HEK293 (cell line): ENCODE results near the gene CA11.

ENCODE experiments used
- CTCF ChIA-PET: fragments of 350-600 bp; formaldehyde crosslinking; extraction: SDS; loops from one replicate; lab custom pipeline; 2021; ENCODE audit warnings: antibody characterized with exemption; lab: Yijun Ruan, JAX
- POLR2A ChIA-PET: fragments of 300-600 bp; formaldehyde crosslinking; extraction: SDS; loops from one replicate; lab custom pipeline; 2020; ENCODE audit warnings: antibody characterized with exemption, inconsistent platforms; lab: Yijun Ruan, JAX
- H3K27ac ChIP-seq: fragments of 200-500 bp; sonication (Bioruptor generic); 2 replicates; pipeline ENCODE4 v1.5.1; 2014; ENCODE audit warnings: low read depth, low read length, control low read depth, inconsistent platforms; ENCODE audit errors: extremely low read depth
- H3K36me3 ChIP-seq, 2 experiments: fragments of 200-500 bp in 1 of 2; sonication (Bioruptor generic) in 1 of 2; 1 replicate in 1 of 2; 2 replicates in 1 of 2; pipeline ENCODE4 v1.5.1; 2014 to 2017; ENCODE audit warnings: inconsistent platforms in 2 of 2, low read length in 2 of 2; ENCODE audit not compliant: control insufficient read depth in 2 of 2, insufficient read depth in 1 of 2
- H3K4me1 ChIP-seq: fragments of 200-500 bp; sonication (Bioruptor generic); 2 replicates; pipeline ENCODE4 v1.5.1; 2014; ENCODE audit warnings: mild to moderate bottlenecking, low read length, inconsistent platforms; ENCODE audit not compliant: control insufficient read depth, insufficient read depth
- H3K4me3 ChIP-seq: 2 replicates; pipeline ENCODE4 v1.5.1; 2011; ENCODE audit warnings: low read depth, mild to moderate bottlenecking, control low read depth, low read length, moderate library complexity
- H3K9me3 ChIP-seq: fragments of 200-500 bp; sonication (Bioruptor generic); 2 replicates; pipeline ENCODE4 v1.5.1; 2014; ENCODE audit warnings: low read depth, low read length, inconsistent platforms; ENCODE audit not compliant: control insufficient read depth, insufficient read depth
- KLF10 ChIP-seq: fragments of 450-650 bp; IDR thresholded peaks from 2 replicates; pipeline ENCODE4 v1.5.1; 2018; ENCODE audit warnings: missing biosample characterization, mild to moderate bottlenecking, missing genetic modification characterization
- KLF7 ChIP-seq: fragments of 450-650 bp; formaldehyde crosslinking; IDR thresholded peaks from 2 replicates; pipeline ENCODE4 v1.5.1; 2016; ENCODE audit warnings: missing biosample characterization, missing genetic modification characterization, borderline replicate concordance
- KLF8 ChIP-seq: fragments of 450-650 bp; formaldehyde crosslinking; IDR thresholded peaks from 2 replicates; pipeline ENCODE4 v1.5.1; 2016; ENCODE audit warnings: missing biosample characterization, missing genetic modification characterization
- KLF9 ChIP-seq: fragments of 450-650 bp; formaldehyde crosslinking; IDR thresholded peaks from 2 replicates; pipeline ENCODE4 v1.5.1; 2016; ENCODE audit warnings: missing biosample characterization, missing genetic modification characterization, low read depth
- SCRT1 ChIP-seq: fragments of 450-650 bp; formaldehyde crosslinking; IDR thresholded peaks from 2 replicates; pipeline ENCODE4 v1.5.1; 2016; ENCODE audit warnings: missing biosample characterization, missing genetic modification characterization, borderline replicate concordance
- YY2 ChIP-seq: fragments of 450-650 bp; formaldehyde crosslinking; IDR thresholded peaks from 2 replicates; pipeline ENCODE4 v1.5.1; 2016; ENCODE audit warnings: missing biosample characterization, missing genetic modification characterization
- ZBTB20 ChIP-seq: fragments of 450-650 bp; formaldehyde crosslinking; IDR thresholded peaks from 2 replicates; pipeline ENCODE4 v1.5.1; 2016; ENCODE audit warnings: missing biosample characterization, missing genetic modification characterization
- ZBTB48 ChIP-seq: fragments of 450-650 bp; formaldehyde crosslinking; IDR thresholded peaks from 2 replicates; pipeline ENCODE4 v1.5.1; 2016; ENCODE audit warnings: missing biosample characterization, missing genetic modification characterization
- ZFP37 ChIP-seq: fragments of 450-650 bp; formaldehyde crosslinking; IDR thresholded peaks from 2 replicates; pipeline ENCODE4 v1.5.1; 2016; ENCODE audit warnings: missing biosample characterization, missing genetic modification characterization
- ZFP41 ChIP-seq: fragments of 450-650 bp; formaldehyde crosslinking; IDR thresholded peaks from 2 replicates; pipeline ENCODE4 v1.5.1; 2016; ENCODE audit warnings: missing biosample characterization, missing genetic modification characterization, borderline replicate concordance
- ZNF121 ChIP-seq: fragments of 450-650 bp; formaldehyde crosslinking; IDR thresholded peaks from 2 replicates; pipeline ENCODE4 v1.5.1; 2016; ENCODE audit warnings: missing biosample characterization, missing genetic modification characterization
- ZNF157 ChIP-seq: fragments of 450-650 bp; formaldehyde crosslinking; IDR thresholded peaks from 2 replicates; pipeline ENCODE4 v1.5.1; 2016; ENCODE audit warnings: missing biosample characterization, missing genetic modification characterization
- ZNF175 ChIP-seq: fragments of 450-650 bp; formaldehyde crosslinking; IDR thresholded peaks from 2 replicates; pipeline ENCODE4 v1.5.1; 2016; ENCODE audit warnings: missing biosample characterization, missing genetic modification characterization
- ZNF184 ChIP-seq: fragments of 450-650 bp; IDR thresholded peaks from 2 replicates; pipeline ENCODE4 v1.5.1; 2018; ENCODE audit warnings: missing biosample characterization, mild to moderate bottlenecking, missing genetic modification characterization
- ZNF2 ChIP-seq: fragments of 450-650 bp; formaldehyde crosslinking; IDR thresholded peaks from 2 replicates; pipeline ENCODE4 v1.5.1; 2016; ENCODE audit warnings: missing biosample characterization, missing genetic modification characterization
- ZNF239 ChIP-seq: fragments of 450-650 bp; formaldehyde crosslinking; IDR thresholded peaks from 2 replicates; pipeline ENCODE4 v1.5.1; 2016; ENCODE audit warnings: missing biosample characterization, missing genetic modification characterization
- ZNF266 ChIP-seq: fragments of 450-650 bp; formaldehyde crosslinking; IDR thresholded peaks from 2 replicates; pipeline ENCODE4 v1.5.1; 2016; ENCODE audit warnings: missing biosample characterization, missing genetic modification characterization, low read depth
- ZNF341 ChIP-seq: fragments of 450-650 bp; formaldehyde crosslinking; IDR thresholded peaks from 2 replicates; pipeline ENCODE4; 2016; ENCODE audit warnings: low read depth, missing biosample characterization, missing genetic modification characterization
- ZNF37A ChIP-seq: fragments of 450-650 bp; IDR thresholded peaks from 2 replicates; pipeline ENCODE4 v1.5.1; 2018; ENCODE audit warnings: missing biosample characterization, missing genetic modification characterization
- ZNF423 ChIP-seq: fragments of 450-650 bp; formaldehyde crosslinking; IDR thresholded peaks from 2 replicates; pipeline ENCODE4 v1.5.1; 2016; ENCODE audit warnings: missing biosample characterization, missing genetic modification characterization
- ZNF555 ChIP-seq: fragments of 450-650 bp; formaldehyde crosslinking; conservative IDR thresholded peaks from 2 replicates; pipeline ENCODE4 v1.5.1; 2017; ENCODE audit warnings: missing biosample characterization, mild to moderate bottlenecking, missing genetic modification characterization, inconsistent platforms
- ZNF571 ChIP-seq: fragments of 450-650 bp; formaldehyde crosslinking; IDR thresholded peaks from 2 replicates; pipeline ENCODE4 v1.5.0; 2017; ENCODE audit warnings: missing biosample characterization, missing genetic modification characterization
- ZNF610 ChIP-seq: fragments of 450-650 bp; formaldehyde crosslinking; IDR thresholded peaks from 2 replicates; pipeline ENCODE4 v1.5.1; 2016; ENCODE audit warnings: missing biosample characterization, missing genetic modification characterization, borderline replicate concordance
- ZNF677 ChIP-seq: fragments of 450-650 bp; IDR thresholded peaks from 2 replicates; pipeline ENCODE4 v1.5.0; 2018; ENCODE audit warnings: missing biosample characterization, mild to moderate bottlenecking, missing genetic modification characterization, moderate library complexity
- ZNF785 ChIP-seq: fragments of 450-650 bp; formaldehyde crosslinking; IDR thresholded peaks from 2 replicates; pipeline ENCODE4 v1.5.1; 2016; ENCODE audit warnings: missing biosample characterization, missing genetic modification characterization
- ZSCAN16 ChIP-seq: fragments of 450-650 bp; formaldehyde crosslinking; IDR thresholded peaks from 2 replicates; pipeline ENCODE4 v1.5.1; 2016; ENCODE audit warnings: missing biosample characterization, missing genetic modification characterization
- TF ChIP-seq, protein P1 (sequence below): fragments of 450-650 bp; formaldehyde crosslinking; IDR thresholded peaks from 2 replicates; pipeline ENCODE4 v1.5.1; 2016; ENCODE audit warnings: missing biosample characterization, missing genetic modification characterization, borderline replicate concordance
- TF ChIP-seq, protein P2 (sequence below): fragments of 450-650 bp; formaldehyde crosslinking; IDR thresholded peaks from 2 replicates; pipeline ENCODE4 v1.5.1; 2016; ENCODE audit warnings: missing biosample characterization, missing genetic modification characterization
- TF ChIP-seq, protein P3 (sequence below): fragments of 450-650 bp; formaldehyde crosslinking; IDR thresholded peaks from 2 replicates; pipeline ENCODE4 v1.5.1; 2016; ENCODE audit warnings: missing biosample characterization, missing genetic modification characterization
- TF ChIP-seq, protein P4 (sequence below): fragments of 450-650 bp; formaldehyde crosslinking; IDR thresholded peaks from 2 replicates; pipeline ENCODE4 v1.5.1; 2017; ENCODE audit warnings: missing biosample characterization, missing genetic modification characterization

The CA11 gene

DNA sequence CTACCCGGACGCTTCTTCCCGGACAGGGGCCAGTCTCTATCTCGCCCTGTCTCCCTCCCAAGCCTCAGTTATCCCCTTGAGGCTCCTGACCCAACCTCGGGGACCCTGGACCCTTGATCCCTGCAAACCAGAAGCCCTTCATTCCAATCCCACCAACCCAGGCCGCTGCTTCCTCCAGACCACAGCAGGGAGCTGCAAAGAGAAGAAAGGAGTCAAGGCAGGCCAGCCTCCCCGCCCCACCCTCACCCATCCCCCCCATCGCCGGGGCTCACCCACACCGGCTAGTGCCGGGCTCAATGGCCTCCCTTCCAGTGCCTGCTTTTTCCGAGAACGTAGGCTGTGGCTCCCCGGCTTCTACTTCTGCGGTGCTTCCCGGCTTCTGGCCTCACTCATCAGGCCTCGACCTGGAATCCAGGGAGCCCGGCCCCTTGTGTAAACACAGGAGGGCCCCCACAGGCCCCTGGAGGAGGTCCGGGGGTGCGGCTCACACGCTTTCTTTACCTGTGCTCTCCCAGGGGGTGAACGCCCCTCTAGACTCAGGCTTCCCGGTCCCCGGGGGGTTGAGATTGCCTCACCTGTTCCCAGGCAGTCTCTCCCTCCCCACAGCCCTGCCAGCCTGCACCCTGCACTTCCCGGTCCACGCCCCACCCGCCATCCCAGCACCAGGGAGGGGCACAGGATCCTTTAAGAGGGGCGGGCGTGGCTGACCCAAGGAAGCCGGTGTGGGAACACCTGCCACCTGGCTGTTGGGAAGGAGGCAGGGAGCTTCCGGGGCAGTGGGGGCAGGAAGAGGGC lies 31.4 kb downstream of the CA11 start, which contains the start of gene FAM83E:
Gene FAM83E (minus strand): TSS at position 641 of the 795 bp plus-strand sequence. CDS start 1,704 bp downstream, outside the sequence.
- peaks cover 14 to 40% of the 10 kb centered on the region in 2 experiments for H3K36me3 ChIP-seq
- CTCF ChIA-PET: interaction anchor here (0.5 to 0.9 kb wide), 3 partner anchors 20 to 944 kb away, joined by 3 read pairs; no protein-coding TSS in a partner anchor
- peaks cover 27% of the 10 kb centered on the region for H3K4me1 ChIP-seq
- H3K27ac ChIP-seq: peak within 1 kb of the TSS; percentile 100
- POLR2A ChIA-PET: interaction anchor here (0.6 to 3.8 kb wide), 9 partner anchors 9 to 31 kb away, joined by 3 to 28 read pairs (median 4); partner anchors contain the start of gene CA11
- no peaks in the 10 kb centered on the region for H3K9me3 ChIP-seq
- no peak within 1 kb of the TSS for H3K4me3 ChIP-seq
- TF ChIP-seq ZNF2 (tag by site-specific recombination): no peak
- peak; percentile 96 for TF ChIP-seq KLF8
- TF ChIP-seq ZNF785 (tag by site-specific recombination): no peak
- TF ChIP-seq KLF7 (tag by site-specific recombination): peak; percentile 85
- TF ChIP-seq YY2 (tag by site-specific recombination): peak; percentile 46; the same call in 1 of the 2 replicates
- TF ChIP-seq, protein P1, sequence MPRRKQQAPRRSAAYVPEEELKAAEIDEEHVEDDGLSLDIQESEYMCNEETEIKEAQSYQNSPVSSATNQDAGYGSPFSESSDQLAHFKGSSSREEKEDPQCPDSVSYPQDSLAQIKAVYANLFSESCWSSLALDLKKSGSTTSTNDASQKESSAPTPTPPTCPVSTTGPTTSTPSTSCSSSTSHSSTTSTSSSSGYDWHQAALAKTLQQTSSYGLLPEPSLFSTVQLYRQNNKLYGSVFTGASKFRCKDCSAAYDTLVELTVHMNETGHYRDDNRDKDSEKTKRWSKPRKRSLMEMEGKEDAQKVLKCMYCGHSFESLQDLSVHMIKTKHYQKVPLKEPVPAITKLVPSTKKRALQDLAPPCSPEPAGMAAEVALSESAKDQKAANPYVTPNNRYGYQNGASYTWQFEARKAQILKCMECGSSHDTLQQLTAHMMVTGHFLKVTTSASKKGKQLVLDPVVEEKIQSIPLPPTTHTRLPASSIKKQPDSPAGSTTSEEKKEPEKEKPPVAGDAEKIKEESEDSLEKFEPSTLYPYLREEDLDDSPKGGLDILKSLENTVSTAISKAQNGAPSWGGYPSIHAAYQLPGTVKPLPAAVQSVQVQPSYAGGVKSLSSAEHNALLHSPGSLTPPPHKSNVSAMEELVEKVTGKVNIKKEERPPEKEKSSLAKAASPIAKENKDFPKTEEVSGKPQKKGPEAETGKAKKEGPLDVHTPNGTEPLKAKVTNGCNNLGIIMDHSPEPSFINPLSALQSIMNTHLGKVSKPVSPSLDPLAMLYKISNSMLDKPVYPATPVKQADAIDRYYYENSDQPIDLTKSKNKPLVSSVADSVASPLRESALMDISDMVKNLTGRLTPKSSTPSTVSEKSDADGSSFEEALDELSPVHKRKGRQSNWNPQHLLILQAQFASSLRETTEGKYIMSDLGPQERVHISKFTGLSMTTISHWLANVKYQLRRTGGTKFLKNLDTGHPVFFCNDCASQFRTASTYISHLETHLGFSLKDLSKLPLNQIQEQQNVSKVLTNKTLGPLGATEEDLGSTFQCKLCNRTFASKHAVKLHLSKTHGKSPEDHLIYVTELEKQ: peak; percentile 31; the same call in 1 of the 2 replicates
- no peak for TF ChIP-seq ZNF266 (tag by site-specific recombination)
- TF ChIP-seq, protein P2, sequence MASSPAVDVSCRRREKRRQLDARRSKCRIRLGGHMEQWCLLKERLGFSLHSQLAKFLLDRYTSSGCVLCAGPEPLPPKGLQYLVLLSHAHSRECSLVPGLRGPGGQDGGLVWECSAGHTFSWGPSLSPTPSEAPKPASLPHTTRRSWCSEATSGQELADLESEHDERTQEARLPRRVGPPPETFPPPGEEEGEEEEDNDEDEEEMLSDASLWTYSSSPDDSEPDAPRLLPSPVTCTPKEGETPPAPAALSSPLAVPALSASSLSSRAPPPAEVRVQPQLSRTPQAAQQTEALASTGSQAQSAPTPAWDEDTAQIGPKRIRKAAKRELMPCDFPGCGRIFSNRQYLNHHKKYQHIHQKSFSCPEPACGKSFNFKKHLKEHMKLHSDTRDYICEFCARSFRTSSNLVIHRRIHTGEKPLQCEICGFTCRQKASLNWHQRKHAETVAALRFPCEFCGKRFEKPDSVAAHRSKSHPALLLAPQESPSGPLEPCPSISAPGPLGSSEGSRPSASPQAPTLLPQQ (tag by site-specific recombination): peak; percentile 19
- TF ChIP-seq ZNF341: peak; percentile 70
- no peak for TF ChIP-seq ZNF121 (tag by site-specific recombination)
- TF ChIP-seq, protein P3, sequence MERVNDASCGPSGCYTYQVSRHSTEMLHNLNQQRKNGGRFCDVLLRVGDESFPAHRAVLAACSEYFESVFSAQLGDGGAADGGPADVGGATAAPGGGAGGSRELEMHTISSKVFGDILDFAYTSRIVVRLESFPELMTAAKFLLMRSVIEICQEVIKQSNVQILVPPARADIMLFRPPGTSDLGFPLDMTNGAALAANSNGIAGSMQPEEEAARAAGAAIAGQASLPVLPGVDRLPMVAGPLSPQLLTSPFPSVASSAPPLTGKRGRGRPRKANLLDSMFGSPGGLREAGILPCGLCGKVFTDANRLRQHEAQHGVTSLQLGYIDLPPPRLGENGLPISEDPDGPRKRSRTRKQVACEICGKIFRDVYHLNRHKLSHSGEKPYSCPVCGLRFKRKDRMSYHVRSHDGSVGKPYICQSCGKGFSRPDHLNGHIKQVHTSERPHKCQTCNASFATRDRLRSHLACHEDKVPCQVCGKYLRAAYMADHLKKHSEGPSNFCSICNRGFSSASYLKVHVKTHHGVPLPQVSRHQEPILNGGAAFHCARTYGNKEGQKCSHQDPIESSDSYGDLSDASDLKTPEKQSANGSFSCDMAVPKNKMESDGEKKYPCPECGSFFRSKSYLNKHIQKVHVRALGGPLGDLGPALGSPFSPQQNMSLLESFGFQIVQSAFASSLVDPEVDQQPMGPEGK: peak; percentile 94
- TF ChIP-seq ZNF555 (tag by site-specific recombination): no peak
- no peak for TF ChIP-seq SCRT1 (tag by site-specific recombination)
- peak; percentile 74; the same call in 1 of the 2 replicates for TF ChIP-seq KLF9 (tag by site-specific recombination)
- TF ChIP-seq ZNF37A (tag by site-specific recombination): no peak
- no peak for TF ChIP-seq ZNF571 (tag by site-specific recombination)
- TF ChIP-seq KLF10 (tag by site-specific recombination): peak; percentile 80
- TF ChIP-seq ZSCAN16 (tag by site-specific recombination): no peak
- peak; percentile 57; the same call in 1 of the 2 replicates for TF ChIP-seq ZNF239 (tag by site-specific recombination)
- no peak for TF ChIP-seq ZNF175
- TF ChIP-seq, protein P4, sequence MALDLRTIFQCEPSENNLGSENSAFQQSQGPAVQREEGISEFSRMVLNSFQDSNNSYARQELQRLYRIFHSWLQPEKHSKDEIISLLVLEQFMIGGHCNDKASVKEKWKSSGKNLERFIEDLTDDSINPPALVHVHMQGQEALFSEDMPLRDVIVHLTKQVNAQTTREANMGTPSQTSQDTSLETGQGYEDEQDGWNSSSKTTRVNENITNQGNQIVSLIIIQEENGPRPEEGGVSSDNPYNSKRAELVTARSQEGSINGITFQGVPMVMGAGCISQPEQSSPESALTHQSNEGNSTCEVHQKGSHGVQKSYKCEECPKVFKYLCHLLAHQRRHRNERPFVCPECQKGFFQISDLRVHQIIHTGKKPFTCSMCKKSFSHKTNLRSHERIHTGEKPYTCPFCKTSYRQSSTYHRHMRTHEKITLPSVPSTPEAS (tag by site-specific recombination): no peak
- no peak for TF ChIP-seq ZNF677 (tag by site-specific recombination)
- TF ChIP-seq ZNF184 (tag by site-specific recombination): no peak
- TF ChIP-seq ZFP37 (tag by site-specific recombination): peak; percentile 77; the same call in 1 of the 2 replicates
- no peak for TF ChIP-seq ZNF157 (tag by site-specific recombination)
- peak; percentile 65 for TF ChIP-seq ZBTB48 (tag by site-specific recombination)
- TF ChIP-seq ZBTB20: peak; percentile 50; the same call in 1 of the 2 replicates
- no peak for TF ChIP-seq ZNF610 (tag by site-specific recombination)
- TF ChIP-seq ZNF423 (tag by site-specific recombination): peak; percentile 61; the same call in 1 of the 2 replicates
- no peak for TF ChIP-seq ZFP41
